Renal pelvis (tissue), 3 donors: ENCODE results near the gene LST1. TPM values are rescaled to one million over a fixed set of nuclear protein-coding genes. Genes with fewer than 3 reads are reported as not detected.

ENCODE experiments used
- polyA plus RNA-seq, 3 donors: library from polyadenylated mRNA; unstranded; fragments of 120-200 nt; gene quantifications; one replicate each; pipeline ENCODE4 v1.2.1, GENCODE V29; 2013; ENCODE audit not compliant: insufficient read length in 3 of 3

LST1 gene
- polyA plus RNA-seq, 3 donors: 5.0 to 6.7 (median 5.1) TPM

Other genes with a start within 250 kb of the LST1 start
- 100 to 1,000 TPM; 104 to 117 (median 116) TPM for gene HLA-B, start 229.1 kb upstream of the LST1 start, polyA plus RNA-seq
- gene MICA, start 182.7 kb upstream of the LST1 start, polyA plus RNA-seq: 10 to 100 TPM in 2 of 3 donors, 1 to 10 TPM in 1; 7.0 to 11.8 (median 11.4) TPM
- 1 to 10 TPM; 1.4 to 1.9 (median 1.4) TPM for gene MICB, start 88.1 kb upstream of the LST1 start, polyA plus RNA-seq
- 10 to 100 TPM; 19.5 to 24.1 (median 21.9) TPM for gene MCCD1, start 57.3 kb upstream of the LST1 start, polyA plus RNA-seq
- gene DDX39B, start 44.3 kb upstream of the LST1 start, polyA plus RNA-seq: 100 to 1,000 TPM; 563 to 680 (median 632) TPM
- 10 to 100 TPM in 1 of 3 donors, 1 to 10 TPM in 2; 6.5 to 11.3 (median 7.5) TPM for gene ATP6V1G2, start 39.7 kb upstream of the LST1 start, polyA plus RNA-seq
- 10 to 100 TPM; 22.1 to 30.3 (median 26.5) TPM for gene NFKBIL1, start 38.7 kb upstream of the LST1 start, polyA plus RNA-seq
- under 1 TPM; 0.27 to 0.42 (median 0.30) TPM for gene LTA, start 14.0 kb upstream of the LST1 start, polyA plus RNA-seq
- gene TNF, start 10.7 kb upstream of the LST1 start, polyA plus RNA-seq: under 1 TPM in 1 of 3 donors, not detected in 2; 0.19 TPM
- gene LTB, start 3.9 kb upstream of the LST1 start, polyA plus RNA-seq: 1 to 10 TPM; 1.8 to 2.7 (median 2.0) TPM
- gene NCR3, start 6.7 kb downstream of the LST1 start, polyA plus RNA-seq: under 1 TPM in 1 of 3 donors, not detected in 2; 0.43 TPM
- 10 to 100 TPM; 66.1 to 77.7 (median 74.7) TPM for gene AIF1, start 29.0 kb downstream of the LST1 start, polyA plus RNA-seq
- gene PRRC2A, start 34.4 kb downstream of the LST1 start, polyA plus RNA-seq: 100 to 1,000 TPM; 209 to 221 (median 210) TPM
- 100 to 1,000 TPM; 245 to 281 (median 259) TPM for gene BAG6, start 66.4 kb downstream of the LST1 start, polyA plus RNA-seq
- 100 to 1,000 TPM; 109 to 116 (median 110) TPM for gene APOM, start 69.6 kb downstream of the LST1 start, polyA plus RNA-seq
- gene C6orf47, start 74.5 kb downstream of the LST1 start, polyA plus RNA-seq: 10 to 100 TPM; 19.6 to 24.4 (median 20.5) TPM
- gene GPANK1, start 78.7 kb downstream of the LST1 start, polyA plus RNA-seq: 10 to 100 TPM; 26.2 to 33.9 (median 33.8) TPM
- 100 to 1,000 TPM; 227 to 252 (median 236) TPM for gene CSNK2B, start 79.8 kb downstream of the LST1 start, polyA plus RNA-seq
- gene LY6G5B, start 83.7 kb downstream of the LST1 start, polyA plus RNA-seq: 10 to 100 TPM; 19.0 to 38.1 (median 35.1) TPM
- gene LY6G5C, start 94.8 kb downstream of the LST1 start, polyA plus RNA-seq: 1 to 10 TPM; 2.6 to 4.3 (median 3.6) TPM
- gene ABHD16A, start 117.0 kb downstream of the LST1 start, polyA plus RNA-seq: 10 to 100 TPM; 63.2 to 68.7 (median 63.5) TPM
- 1 to 10 TPM in 2 of 3 donors, under 1 TPM in 1; 0.43 to 1.0 (median 1.0) TPM for gene LY6G6F, start 120.6 kb downstream of the LST1 start, polyA plus RNA-seq
- gene LY6G6D, start 129.1 kb downstream of the LST1 start, polyA plus RNA-seq: not detected
- gene LY6G6C, start 135.5 kb downstream of the LST1 start, polyA plus RNA-seq: under 1 TPM; 0.28 to 0.89 (median 0.69) TPM
- 1 to 10 TPM; 1.5 to 1.9 (median 1.7) TPM for gene MPIG6B, start 137.1 kb downstream of the LST1 start, polyA plus RNA-seq
- gene DDAH2, start 143.0 kb downstream of the LST1 start, polyA plus RNA-seq: 100 to 1,000 TPM; 189 to 234 (median 211) TPM
- gene CLIC1, start 150.3 kb downstream of the LST1 start, polyA plus RNA-seq: 100 to 1,000 TPM; 280 to 320 (median 296) TPM
- 10 to 100 TPM; 18.1 to 54.6 (median 52.1) TPM for gene MSH5, start 153.7 kb downstream of the LST1 start, polyA plus RNA-seq
- 10 to 100 TPM in 2 of 3 donors, 1 to 10 TPM in 1; 5.6 to 13.8 (median 10.7) TPM for gene SAPCD1, start 176.4 kb downstream of the LST1 start, polyA plus RNA-seq
- 10 to 100 TPM in 2 of 3 donors, 1 to 10 TPM in 1; 8.8 to 14.0 (median 13.1) TPM for gene VWA7, start 191.1 kb downstream of the LST1 start, polyA plus RNA-seq
- 10 to 100 TPM; 60.0 to 71.2 (median 65.2) TPM for gene VARS1, start 209.5 kb downstream of the LST1 start, polyA plus RNA-seq
- gene LSM2, start 220.7 kb downstream of the LST1 start, polyA plus RNA-seq: 10 to 100 TPM; 79.4 to 84.0 (median 81.1) TPM
- gene HSPA1L, start 229.0 kb downstream of the LST1 start, polyA plus RNA-seq: 1 to 10 TPM; 3.7 to 4.6 (median 3.8) TPM
- 100 to 1,000 TPM; 104 to 122 (median 112) TPM for gene HSPA1A, start 229.3 kb downstream of the LST1 start, polyA plus RNA-seq
- 100 to 1,000 TPM; 125 to 178 (median 158) TPM for gene HSPA1B, start 241.5 kb downstream of the LST1 start, polyA plus RNA-seq